SK-N-SH (cell line): Measurements from ENCODE around the gene ASXL3. TPM values are rescaled to one million over a fixed set of nuclear protein-coding genes. Genes with fewer than 3 reads are reported as not detected.

Experiments
- CTCF ChIA-PET: fragments of 300-600, 350-600 bp; formaldehyde crosslinking; extraction: SDS; loops from one replicate; lab custom pipeline; 2021; lab: Yijun Ruan, JAX
- POLR2A ChIA-PET: fragments of 350-600 bp; sonication (Branson Sonifier 250); formaldehyde crosslinking; extraction: SDS; loops from one replicate; lab custom pipeline; 2020; ENCODE audit warnings: antibody characterized with exemption, inconsistent platforms; lab: Yijun Ruan, JAX
- DNase-seq: peaks from one replicate; pipeline ENCODE4 v3.0.0; 2012
- H2AFZ ChIP-seq: fragments of 200-600 bp; sonication (generic); 2 replicates; pipeline ENCODE4 v1.8.1; 2016; ENCODE audit warnings: antibody characterized with exemption, mild to moderate bottlenecking, low read depth
- H3F3A ChIP-seq: fragments of 200-600 bp; sonication (generic); replicated peaks from 2 replicates; pipeline ENCODE3; 2016; ENCODE audit warnings: antibody characterized with exemption, mild to moderate bottlenecking; ENCODE audit not compliant: insufficient read depth
- H3K27ac ChIP-seq, 2 experiments: fragments of 200-500 bp in 1 of 2; fragments of 200-600 bp in 1 of 2; sonication (Bioruptor generic) in 1 of 2; sonication (generic), shearing (Covaris generic) in 1 of 2; 2 replicates each; pipeline versions ENCODE4 v1.5.1 to v1.6.1; 2014 to 2016; ENCODE audit warnings: low read depth in 2 of 2, inconsistent platforms in 1 of 2, low read length in 1 of 2, mild to moderate bottlenecking in 1 of 2, mixed read lengths in 1 of 2
- H3K27me3 ChIP-seq: fragments of 200-600 bp; sonication (generic), shearing (Covaris generic); 2 replicates; pipeline ENCODE4 v1.6.1; 2016; ENCODE audit warnings: mixed run types; ENCODE audit not compliant: insufficient read depth
- H3K36me3 ChIP-seq, 2 experiments: fragments of 200-500 bp in 1 of 2; fragments of 200-600 bp in 1 of 2; sonication (Bioruptor generic) in 1 of 2; sonication (generic) in 1 of 2; replicated peaks in 1 of 2; 2 replicates each; pipeline versions ENCODE3 to v1.5.1; 2014 to 2016; ENCODE audit warnings: low read length in 1 of 2, mild to moderate bottlenecking in 1 of 2; ENCODE audit not compliant: insufficient read depth in 2 of 2, control insufficient read depth in 1 of 2
- H3K4me1 ChIP-seq, 2 experiments: fragments of 200-500 bp in 1 of 2; fragments of 200-600 bp in 1 of 2; sonication (Bioruptor generic) in 1 of 2; sonication (generic), shearing (Covaris generic) in 1 of 2; 2 replicates each; pipeline versions ENCODE4 v1.5.1 to v1.6.1; 2014 to 2016; ENCODE audit warnings: low read depth in 1 of 2, low read length in 1 of 2, mixed run types in 1 of 2; ENCODE audit not compliant: insufficient read depth in 2 of 2, control insufficient read depth in 1 of 2
- H3K4me2 ChIP-seq: fragments of 200-600 bp; sonication (generic), shearing (Covaris generic); 2 replicates; pipeline ENCODE4 v1.6.1; 2017; ENCODE audit warnings: mixed run types
- H3K4me3 ChIP-seq, 2 experiments: fragments of 200-500 bp in 1 of 2; fragments of 200-600 bp in 1 of 2; sonication (Bioruptor generic) in 1 of 2; sonication (generic), shearing (Covaris generic) in 1 of 2; 2 replicates each; pipeline versions ENCODE4 v1.5.1 to v1.8.1; 2014 to 2016; ENCODE audit warnings: low read depth in 2 of 2, inconsistent platforms in 1 of 2, low read length in 1 of 2, mild to moderate bottlenecking in 1 of 2, mixed read lengths in 1 of 2, moderate library complexity in 1 of 2
- H3K79me2 ChIP-seq: fragments of 200-600 bp; sonication (generic); 2 replicates; pipeline ENCODE4 v1.8.1; 2017; ENCODE audit warnings: mild to moderate bottlenecking; ENCODE audit not compliant: insufficient read depth
- H3K9ac ChIP-seq: fragments of 200-600 bp; sonication (generic); 2 replicates; pipeline ENCODE4 v1.6.1; 2017; ENCODE audit warnings: mixed run types
- H3K9me2 ChIP-seq: fragments of 200-600 bp; sonication (generic); 2 replicates; pipeline ENCODE4 v1.6.1; 2017; ENCODE audit warnings: mixed run types
- H3K9me3 ChIP-seq: fragments of 200-600 bp; sonication (generic); 2 replicates; pipeline ENCODE4 v1.6.1; 2017; ENCODE audit warnings: mixed run types, mild to moderate bottlenecking, moderate library complexity
- H4K20me1 ChIP-seq: fragments of 200-600 bp; sonication (generic); 2 replicates; pipeline ENCODE4 v1.6.1; 2017; ENCODE audit warnings: mild to moderate bottlenecking, mixed run types; ENCODE audit not compliant: insufficient read depth
- ELF1 ChIP-seq: IDR thresholded peaks from 2 replicates; pipeline ENCODE4 v1.4.0; 2012
- EZH2phosphoT487 ChIP-seq: fragments of 200-600 bp; sonication (generic); IDR thresholded peaks from 2 replicates; pipeline ENCODE4 v1.6.1; 2017; ENCODE audit warnings: low read depth, mixed run types, mild to moderate bottlenecking, antibody characterized with exemption, moderate library complexity, borderline replicate concordance
- MEF2A ChIP-seq: IDR thresholded peaks from 2 replicates; pipeline ENCODE4 v1.4.0; 2012; ENCODE audit warnings: low read depth, borderline replicate concordance
- MXI1 ChIP-seq: IDR thresholded peaks from 2 replicates; pipeline ENCODE4 v1.6.1; 2012; ENCODE audit warnings: mild to moderate bottlenecking, low read depth, low read length, improper control_type of control experiment
- NFIC ChIP-seq: IDR thresholded peaks from 2 replicates; pipeline ENCODE4 v1.4.0; 2012; ENCODE audit warnings: borderline replicate concordance
- NRF1 ChIP-seq: IDR thresholded peaks from 2 replicates; pipeline ENCODE4 v1.6.1; 2012; ENCODE audit warnings: low read depth, mild to moderate bottlenecking, low read length
- PBX3 ChIP-seq: IDR thresholded peaks from 2 replicates; pipeline ENCODE4; 2012
- POLR2AphosphoS5 ChIP-seq: IDR thresholded peaks from 2 replicates; pipeline ENCODE4 v1.6.1; 2012; ENCODE audit warnings: low read depth, low read length
- RAD21 ChIP-seq: IDR thresholded peaks from 2 replicates; pipeline ENCODE4 v1.6.1; 2012; ENCODE audit warnings: mild to moderate bottlenecking, low read length
- RCOR1 ChIP-seq: fragments of 150-350 bp; IDR thresholded peaks from 2 replicates; pipeline ENCODE4 v1.6.1; 2017; ENCODE audit warnings: antibody characterized with exemption, low read length
- REST ChIP-seq: IDR thresholded peaks from 2 replicates; pipeline ENCODE4 v1.6.1; 2012; ENCODE audit warnings: mild to moderate bottlenecking, low read depth, low read length, moderate library complexity
- TAF1 ChIP-seq: IDR thresholded peaks from 2 replicates; pipeline ENCODE4 v1.6.1; 2012; ENCODE audit warnings: low read depth, mild to moderate bottlenecking, low read length, moderate library complexity, borderline replicate concordance
- USF1 ChIP-seq: IDR thresholded peaks from 2 replicates; pipeline ENCODE4 v1.4.0; 2012; ENCODE audit warnings: low read depth, borderline replicate concordance
- USF2 ChIP-seq: fragments of 150-350 bp; IDR thresholded peaks from 2 replicates; pipeline ENCODE4 v1.6.1; 2017; ENCODE audit warnings: antibody characterized with exemption, low read length, low read depth, borderline replicate concordance
- YY1 ChIP-seq: IDR thresholded peaks from 2 replicates; pipeline ENCODE4 v1.4.0; 2012; ENCODE audit warnings: low read depth, mild to moderate bottlenecking
- WGBS: methylation state at CpG from one replicate; pipeline ENCODE4 v1.1.6; 2017; ENCODE audit warnings: low lambda C conversion rate; 5-methylcytosine and 5-hydroxymethylcytosine counted together
- polyA plus RNA-seq, 3 experiments: library from polyadenylated mRNA; depleted of rRNA; stranded (reverse); fragments of >200 nt; gene quantifications; 2 replicates each; pipeline ENCODE4 v1.2.3, GENCODE V29; 2012

Gene ASXL3
- polyA plus RNA-seq, 1 of the 3 experiments (the other 2 are of a cell fraction) = not detected

- no peaks in the 10 kb centered on the region for H3K36me3 ChIP-seq
- no peak overlapping the region for H3K27ac ChIP-seq
- no peak overlapping the region for H3K4me3 ChIP-seq
- no peaks in the 10 kb centered on the region for H3K27me3 ChIP-seq
- H3F3A ChIP-seq = no peaks in the 10 kb centered on the region
- H3K9ac ChIP-seq = no peak overlapping the region
- peaks cover 0 to 2% of the 10 kb centered on the region in 2 experiments; a peak in 1 of 4 replicates for H3K4me1 ChIP-seq
- H2AFZ ChIP-seq = no peak overlapping the region
- no peak overlapping the region for H3K4me2 ChIP-seq
- no peaks in the 10 kb centered on the region for H3K79me2 ChIP-seq
- H4K20me1 ChIP-seq = no peaks in the 10 kb centered on the region
- WGBS = 86% methylated on average over 2 of the region's 2 CpGs
- POLR2A ChIA-PET = no interaction called here
- no peak for DNase-seq
- no peak for TF ChIP-seq MEF2A
- no peaks in the 10 kb centered on the region for H3K9me3 ChIP-seq
- no peaks in the 10 kb centered on the region for H3K9me2 ChIP-seq
- CTCF ChIA-PET = interaction anchor here (1.5 kb wide), 1 partner anchor 282 kb away, joined by 5 read pairs; no protein-coding TSS in a partner anchor
Measured at GRCh38 chr18:33556846-33557245, 21.2 kb upstream of the ASXL3 start.

- Histone ChIP-seq H4K20me1 (no peaks in the 10 kb centered on the region), H3K27me3 (no peaks in the 10 kb centered on the region), H3K4me2 (no peak overlapping the region), H3K4me1 (peaks cover 0 to 2% of the 10 kb centered on the region in 2 experiments; a peak in 1 of 4 replicates), H3F3A (no peaks in the 10 kb centered on the region), H3K4me3 (no peak overlapping the region), H3K9me2 (no peaks in the 10 kb centered on the region), H2AFZ (no peak overlapping the region), H3K27ac (no peak overlapping the region), H3K9ac (no peak overlapping the region), H3K36me3 (no peaks in the 10 kb centered on the region), H3K9me3 (no peaks in the 10 kb centered on the region), H3K79me2 (no peaks in the 10 kb centered on the region)
- no peak for DNase-seq
- 34% methylated on average over 3 of the region's 3 CpGs for WGBS
- no peak for TF ChIP-seq RCOR1
- TF ChIP-seq NRF1 = no peak
- TF ChIP-seq USF1 = no peak
- TF ChIP-seq NFIC = no peak
- no peak for TF ChIP-seq REST
- no peak for TF ChIP-seq YY1
- TF ChIP-seq RAD21 = no peak
- TF ChIP-seq TAF1 = no peak
- no peak for TF ChIP-seq PBX3
- no peak for TF ChIP-seq EZH2phosphoT487
- TF ChIP-seq POLR2AphosphoS5 = no peak
- no peak for TF ChIP-seq MXI1
- TF ChIP-seq USF2 = no peak
- TF ChIP-seq MEF2A = no peak
- TF ChIP-seq ELF1 = no peak
- ChIA-PET CTCF (interaction anchor here (1.4 to 1.5 kb wide), 2 partner anchors 14 to 282 kb away, joined by 4 to 5 read pairs; no protein-coding TSS in a partner anchor), POLR2A (no interaction called here)
Measured at GRCh38 chr18:33557706-33558105, 20.3 kb upstream of the ASXL3 start.
